NB4 (cell line): ENCODE data around the gene NFU1.

Experiments
- MYC ChIP-seq: IDR thresholded peaks from 2 replicates; pipeline ENCODE4 v1.6.1; 2011; ENCODE audit warnings: low read depth, low read length
- POLR2A ChIP-seq: IDR thresholded peaks from 2 replicates; pipeline ENCODE4 v1.6.1; 2011; ENCODE audit warnings: mild to moderate bottlenecking; ENCODE audit not compliant: insufficient read length; ENCODE audit errors: extremely low read depth
- TF ChIP-seq, protein P1 (sequence below): IDR thresholded peaks from one replicate; pipeline ENCODE4 v1.5.1; 2012; ENCODE audit warnings: low read depth, low read length

DNA sequence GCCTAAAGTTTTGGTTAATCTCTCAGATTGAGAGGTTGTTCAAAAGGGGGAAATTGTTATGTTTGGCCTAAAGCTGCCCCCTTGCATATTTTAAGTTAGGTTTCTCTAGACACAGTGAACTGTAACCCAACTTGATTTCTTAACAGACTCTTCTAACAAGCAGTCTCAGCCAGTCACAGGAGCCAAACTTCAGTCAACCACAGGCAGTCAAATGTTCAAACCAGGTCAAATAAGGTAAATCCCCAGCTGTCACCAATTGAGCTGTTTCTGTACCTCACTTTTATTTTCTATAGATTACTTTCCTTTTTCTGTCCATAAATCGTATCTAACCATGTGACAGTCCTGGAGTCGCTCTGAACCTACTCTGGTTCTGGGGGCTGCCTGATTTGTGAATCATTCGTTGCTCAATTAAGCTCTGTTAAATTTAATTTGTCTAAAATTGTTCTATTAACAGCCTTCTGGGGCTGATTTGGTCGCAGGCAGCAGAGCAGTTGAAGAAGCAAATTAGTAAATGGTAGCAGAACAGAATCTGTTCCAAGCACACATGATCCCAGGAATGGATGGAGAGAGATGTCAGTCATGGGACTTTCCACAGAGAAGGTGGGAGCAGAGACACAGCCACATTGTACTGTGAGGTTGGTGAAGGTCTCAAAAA, 16.4 kb upstream of the NFU1 start:
- TF ChIP-seq MYC (no peak), POLR2A (no peak)
- TF ChIP-seq, protein P1, sequence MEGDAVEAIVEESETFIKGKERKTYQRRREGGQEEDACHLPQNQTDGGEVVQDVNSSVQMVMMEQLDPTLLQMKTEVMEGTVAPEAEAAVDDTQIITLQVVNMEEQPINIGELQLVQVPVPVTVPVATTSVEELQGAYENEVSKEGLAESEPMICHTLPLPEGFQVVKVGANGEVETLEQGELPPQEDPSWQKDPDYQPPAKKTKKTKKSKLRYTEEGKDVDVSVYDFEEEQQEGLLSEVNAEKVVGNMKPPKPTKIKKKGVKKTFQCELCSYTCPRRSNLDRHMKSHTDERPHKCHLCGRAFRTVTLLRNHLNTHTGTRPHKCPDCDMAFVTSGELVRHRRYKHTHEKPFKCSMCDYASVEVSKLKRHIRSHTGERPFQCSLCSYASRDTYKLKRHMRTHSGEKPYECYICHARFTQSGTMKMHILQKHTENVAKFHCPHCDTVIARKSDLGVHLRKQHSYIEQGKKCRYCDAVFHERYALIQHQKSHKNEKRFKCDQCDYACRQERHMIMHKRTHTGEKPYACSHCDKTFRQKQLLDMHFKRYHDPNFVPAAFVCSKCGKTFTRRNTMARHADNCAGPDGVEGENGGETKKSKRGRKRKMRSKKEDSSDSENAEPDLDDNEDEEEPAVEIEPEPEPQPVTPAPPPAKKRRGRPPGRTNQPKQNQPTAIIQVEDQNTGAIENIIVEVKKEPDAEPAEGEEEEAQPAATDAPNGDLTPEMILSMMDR, result no peak
